HG02884 (cell line): Measurements from ENCODE around the gene C1orf21.

ENCODE experiments used
- ATAC-seq: cut with Tn5 transposase; IDR thresholded peaks from one replicate; pipeline ENCODE4 v1.9.1; 2021; ENCODE audit warnings: mild to moderate bottlenecking, moderate library complexity; ENCODE audit not compliant: unreplicated experiment

The C1orf21 gene

GRCh38 chr1:184622136-184622823, 235.5 kb downstream of the C1orf21 start:
- no peak for ATAC-seq

DNA sequence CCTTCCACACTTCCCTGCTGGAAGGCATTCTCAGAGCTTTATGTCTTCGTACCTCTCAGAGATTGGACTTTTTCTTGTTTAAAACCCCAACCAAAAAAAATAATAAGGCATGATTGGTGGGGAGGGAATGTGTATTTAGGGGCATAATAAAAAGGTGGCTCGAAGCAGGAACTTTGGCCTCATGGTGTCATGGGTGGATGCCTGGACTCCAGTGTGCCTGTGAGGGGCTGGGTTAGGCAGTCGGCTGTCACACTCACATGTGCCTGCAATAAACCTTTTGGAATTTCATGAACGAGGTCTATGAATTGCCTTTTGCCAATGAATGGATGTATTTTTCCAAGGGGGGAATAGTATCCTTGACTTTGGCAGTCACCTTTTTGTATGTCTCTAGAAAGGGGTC, 236.6 kb downstream of the C1orf21 start:
- no peak for ATAC-seq

- ATAC-seq: no peak
These were observed 237.2 kb downstream of the C1orf21 start for GRCh38 chr1:184624051-184624450.

DNA sequence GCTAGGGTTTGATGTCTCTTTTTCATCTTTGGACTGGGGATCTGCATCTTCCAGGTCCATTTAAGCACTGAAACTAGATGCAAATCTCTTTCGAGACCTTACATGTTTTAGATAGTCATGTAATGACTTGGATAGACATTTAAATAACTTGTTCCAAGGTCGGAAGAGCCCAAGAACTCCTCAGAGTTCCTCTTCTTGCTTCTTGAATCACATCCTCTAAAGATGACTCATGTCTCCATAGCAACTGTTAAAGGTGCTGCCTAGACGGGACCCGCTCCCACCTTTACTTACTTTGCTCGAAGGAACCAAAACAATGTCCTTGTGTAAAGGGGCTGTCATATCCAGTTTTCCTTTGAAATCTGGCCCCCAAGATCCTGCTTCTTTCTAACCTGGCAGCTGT, 237.8 kb downstream of the C1orf21 start:
- no peak for ATAC-seq

DNA sequence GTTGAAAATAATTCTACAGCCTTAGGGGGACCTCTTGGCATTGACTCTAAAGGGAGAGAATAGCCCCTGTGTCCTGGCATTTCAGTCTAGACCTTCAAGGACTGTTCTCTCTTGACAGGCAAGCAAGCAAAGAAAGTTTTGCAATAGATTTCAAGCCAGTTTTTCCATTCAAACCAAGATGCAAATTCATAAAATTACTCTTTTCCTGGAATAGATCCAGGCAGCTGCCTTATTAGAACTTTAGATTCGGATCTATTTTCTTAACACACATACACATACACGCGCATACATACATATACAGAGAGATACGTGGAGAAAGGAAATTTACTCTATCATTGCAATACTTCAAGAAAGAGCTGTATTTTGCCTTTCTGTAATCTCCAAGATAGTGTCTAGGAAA, 238.4 kb downstream of the C1orf21 start:
- no peak for ATAC-seq

- no peak for ATAC-seq
These were observed 239.5 kb downstream of the C1orf21 start for GRCh38 chr1:184626076-184627006.

DNA sequence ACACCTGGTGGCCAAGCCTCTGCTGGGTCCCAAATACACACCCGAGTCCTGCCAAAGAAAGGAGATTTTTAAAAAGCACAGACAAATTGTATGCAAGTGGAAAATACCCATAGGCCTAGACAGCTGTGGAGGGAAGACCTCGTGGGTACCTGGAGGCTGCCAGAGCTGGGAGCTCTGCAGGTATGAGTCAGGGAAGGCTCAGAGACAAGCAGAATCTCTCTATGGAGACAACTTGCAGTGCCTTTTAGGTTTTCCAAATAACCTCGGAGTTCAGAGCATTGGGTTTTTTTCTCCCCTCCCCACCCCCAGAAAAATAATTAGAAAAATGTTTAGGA, 240.1 kb downstream of the C1orf21 start:
- no peak for ATAC-seq

GRCh38 chr1:184629266-184629665, 242.4 kb downstream of the C1orf21 start:
- no peak for ATAC-seq

DNA sequence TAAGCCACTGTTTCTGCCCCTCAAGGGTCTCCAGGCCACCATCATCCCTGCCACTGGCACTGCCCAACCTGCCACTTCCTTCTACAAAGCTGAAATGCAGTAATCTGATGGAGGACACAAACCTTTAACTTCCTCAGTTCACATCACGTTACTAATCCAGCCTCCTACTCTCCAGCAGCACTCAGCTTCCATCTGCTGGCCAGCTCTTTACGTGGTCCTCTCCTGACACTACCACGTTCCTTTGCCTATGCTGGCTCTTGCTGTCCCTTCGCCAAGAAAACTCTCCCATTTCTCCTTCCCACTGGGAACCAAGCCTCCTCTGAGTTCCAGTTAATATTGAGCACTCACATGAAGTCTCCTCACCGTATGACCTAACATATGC, 243.8 kb downstream of the C1orf21 start:
- ATAC-seq: no peak

DNA sequence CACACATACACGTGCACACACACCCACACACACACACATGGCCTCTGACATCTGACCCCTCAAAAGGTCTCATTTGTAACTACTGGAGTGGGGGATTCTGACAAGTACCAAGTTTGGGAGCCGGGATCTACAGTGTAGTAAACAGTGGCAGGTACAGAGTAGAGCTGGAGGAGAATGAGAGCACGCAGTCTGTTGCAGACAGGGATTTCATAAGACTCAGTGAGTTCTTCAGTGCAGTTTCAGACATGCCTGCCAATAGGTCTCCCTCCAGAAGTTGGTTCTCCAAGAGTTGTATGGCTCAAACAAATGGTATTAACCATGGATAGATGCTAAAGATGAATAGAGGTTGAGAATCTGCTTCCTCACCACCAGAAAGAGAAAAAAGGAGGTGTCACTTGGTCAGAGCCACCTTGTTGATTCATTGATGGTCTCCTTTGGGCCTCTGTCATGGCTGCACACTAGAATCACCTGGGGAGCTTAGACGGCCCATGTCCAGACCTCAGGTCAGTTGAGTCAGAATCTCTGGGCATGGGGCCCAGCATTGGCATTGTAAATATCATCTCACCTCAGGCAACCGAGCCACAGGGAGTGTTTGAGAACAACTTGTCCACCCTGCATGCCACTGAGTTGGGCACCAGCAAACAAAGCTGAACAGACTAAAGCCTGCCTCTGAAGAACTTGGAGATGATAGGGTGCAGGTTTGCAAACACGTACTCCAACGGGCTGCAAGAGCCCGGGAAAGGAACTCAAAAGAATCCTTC, 245.8 kb downstream of the C1orf21 start:
- no peak for ATAC-seq

DNA sequence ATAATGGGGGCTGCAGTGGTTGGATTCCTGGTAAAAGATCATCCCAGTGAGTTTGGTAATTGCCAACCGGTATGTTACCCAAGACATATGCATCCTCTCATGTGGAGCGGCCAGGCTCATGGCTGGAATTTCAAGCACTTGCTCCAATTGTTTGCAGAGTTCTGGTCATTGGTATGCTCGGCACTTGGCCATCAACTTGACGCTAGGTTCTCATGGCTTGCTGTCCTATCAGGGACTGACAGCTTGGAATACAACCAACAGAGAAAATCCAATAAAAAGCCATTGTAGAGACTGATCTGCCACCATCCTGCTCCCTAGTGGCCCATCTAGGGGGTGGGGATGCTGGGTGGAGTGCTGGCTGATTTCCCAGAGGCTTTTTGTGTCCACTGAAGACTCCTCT, 247.0 kb downstream of the C1orf21 start:
- no peak for ATAC-seq

- no peak for ATAC-seq
These were observed 247.5 kb downstream of the C1orf21 start for GRCh38 chr1:184634296-184634695.

DNA sequence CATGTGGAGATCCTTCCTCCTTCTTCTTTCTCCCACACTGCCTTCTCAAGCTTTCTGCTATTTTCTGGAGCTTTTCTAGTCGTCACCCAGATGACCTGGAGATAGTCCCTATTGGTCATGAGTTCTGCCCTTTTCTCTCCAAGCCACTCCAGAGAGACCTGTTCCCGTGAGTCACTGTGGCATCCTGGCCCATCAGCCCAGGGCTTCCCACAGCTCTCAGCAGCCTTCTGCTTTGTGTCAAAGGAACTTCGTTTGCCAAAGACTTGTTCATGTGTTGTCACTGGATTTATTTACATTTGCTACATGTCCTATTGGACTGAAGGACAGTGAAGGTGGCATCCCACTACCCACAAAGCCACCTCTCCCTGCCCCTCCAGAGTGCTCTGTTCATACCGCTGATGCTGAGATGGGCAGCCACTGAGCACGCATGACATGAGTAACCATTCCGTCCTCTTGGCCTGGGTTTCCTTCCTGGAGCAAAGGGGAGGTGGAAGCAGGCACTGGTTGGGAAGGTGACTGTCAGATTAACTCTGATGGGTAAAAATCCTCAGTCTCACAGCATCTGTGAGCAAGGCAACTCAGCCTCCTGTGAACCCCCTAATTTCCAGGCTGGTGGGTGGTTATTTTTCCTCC, 248.6 kb downstream of the C1orf21 start:
- ATAC-seq: no peak

GRCh38 chr1:184635980-184636431, 249.2 kb downstream of the C1orf21 start:
- no peak for ATAC-seq

DNA sequence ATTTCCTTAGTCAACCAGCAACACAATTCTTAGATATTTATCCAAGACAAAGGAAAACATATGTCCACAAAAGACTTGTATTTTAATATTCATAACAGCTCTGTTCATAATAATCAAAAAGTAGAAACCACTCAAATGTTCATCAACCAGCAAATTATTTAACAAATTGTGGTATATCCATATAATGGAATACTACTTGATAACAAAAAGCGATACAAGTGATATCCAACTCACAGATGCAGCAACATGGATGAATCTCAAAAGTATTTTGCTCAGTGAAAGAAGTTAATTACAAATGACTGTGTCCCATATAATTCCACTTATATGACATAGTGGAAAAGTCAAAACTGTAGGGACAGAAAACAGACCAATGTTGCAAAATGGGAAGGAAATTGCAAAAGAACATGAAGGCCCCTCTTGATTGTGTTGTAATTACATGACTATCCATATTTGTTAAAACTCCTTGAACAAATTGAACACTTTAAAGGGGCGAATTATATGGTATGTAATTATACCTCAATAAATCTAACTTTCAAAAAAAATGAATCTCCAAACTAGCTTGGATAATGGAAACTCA, 250.9 kb downstream of the C1orf21 start:
- ATAC-seq: no peak

DNA sequence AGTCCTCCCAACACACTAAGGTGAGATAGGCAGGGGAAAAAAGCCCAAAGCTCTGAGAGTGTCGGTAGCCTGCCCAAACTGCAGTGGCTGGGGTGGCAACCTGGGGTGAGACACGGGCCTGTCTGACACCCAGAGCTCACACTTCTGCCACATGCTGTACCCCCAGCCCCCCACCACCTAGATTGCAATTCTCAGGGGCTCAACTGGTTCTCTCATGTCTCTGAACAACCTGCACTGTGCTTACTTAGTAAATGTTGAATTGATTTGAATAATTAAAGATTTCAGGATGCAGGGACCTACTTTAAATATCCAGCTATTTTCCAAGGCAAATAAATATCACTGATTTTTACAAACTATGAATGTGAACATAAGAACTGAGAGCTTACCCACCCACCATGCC, 252.4 kb downstream of the C1orf21 start:
- ATAC-seq: no peak

GRCh38 chr1:184640505-184640904, 253.7 kb downstream of the C1orf21 start:
- ATAC-seq: no peak

DNA sequence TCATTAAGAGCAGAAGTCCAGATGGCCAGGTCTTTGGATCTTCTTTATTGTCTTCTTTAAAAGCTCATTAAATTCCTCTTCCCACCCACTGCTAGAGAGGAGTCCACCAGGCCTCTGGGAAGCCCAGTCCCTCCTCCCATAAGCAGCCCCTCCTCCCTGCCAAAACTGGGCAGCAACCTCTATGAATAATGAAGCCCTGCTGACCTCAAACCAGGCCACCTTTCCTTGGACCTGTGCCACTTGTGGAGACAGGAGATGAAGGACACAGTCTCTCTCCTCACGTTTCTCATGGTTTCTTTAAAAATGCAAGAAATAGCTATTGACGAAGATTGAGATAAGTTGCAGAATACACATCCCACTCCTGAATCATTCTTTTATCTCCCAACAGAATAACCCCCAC, 255.1 kb downstream of the C1orf21 start:
- no peak for ATAC-seq

DNA sequence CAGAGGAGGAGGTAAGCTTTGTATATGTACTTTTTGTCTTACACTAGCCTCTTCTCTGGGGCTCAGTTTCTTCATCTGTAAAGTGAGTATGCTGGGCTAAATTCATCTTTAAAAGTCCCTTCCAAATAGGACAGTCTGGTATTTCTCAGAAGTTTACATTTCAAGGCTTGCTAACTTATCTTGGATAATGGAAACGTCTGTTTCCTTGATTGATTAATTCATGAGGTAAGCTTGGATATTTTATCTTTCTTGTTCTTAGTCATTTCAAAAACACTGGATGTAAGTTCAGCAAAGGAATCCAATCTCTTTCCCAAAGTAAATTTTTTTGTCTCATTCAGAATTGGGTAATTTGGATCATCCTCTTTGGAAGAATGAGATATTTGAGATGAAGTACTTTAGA, 256.8 kb downstream of the C1orf21 start:
- ATAC-seq: no peak

- ATAC-seq: no peak
These were observed 257.9 kb downstream of the C1orf21 start for GRCh38 chr1:184644771-184645170.
